ENCODE measurements around the gene NHLRC2. TPM values are rescaled to one million over a fixed set of nuclear protein-coding genes. Genes with fewer than 3 reads are reported as not detected.
"Not testable (repeated sequence)": the region's sequence is repeated elsewhere in the genome, so short reads cannot be mapped to it uniquely, and the experiment has no call there.

NHLRC2 gene
- total and polyA plus RNA-seq, 2 donors (not counting 1 experiment from before 2014, with no cell fraction given): 5.7 to 59.8 TPM

DNA sequence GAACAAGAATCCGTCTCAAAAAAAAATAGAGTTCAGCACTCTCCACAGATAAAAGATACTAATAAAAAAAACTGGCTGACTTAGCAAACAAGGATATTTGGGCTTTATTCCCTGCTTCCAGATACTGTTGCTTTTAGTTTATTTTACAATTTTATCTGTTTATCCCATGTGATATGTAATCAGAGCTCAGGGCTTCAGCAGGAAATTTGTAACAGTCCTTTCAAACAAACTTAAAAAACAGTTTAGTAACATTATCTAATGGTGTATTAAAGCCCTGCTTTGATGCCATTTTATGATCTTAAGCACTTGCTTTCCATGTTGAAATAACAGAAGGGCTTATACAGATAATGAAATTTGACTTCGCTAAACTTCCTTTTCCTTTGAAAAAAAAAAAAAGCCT is 28.7 kb upstream of the NHLRC2 start:
- H3K9me3 ChIP-seq (ENCODE audit: control extremely low read depth in 1 of 3, control insufficient read depth in 2 of 3, insufficient read depth in 1 of 3, low read length in 2 of 3): peaks cover 0 to 14% (median 8%) of the 10 kb centered on the region in 3 donors
- no peak for DNase-seq
- no peak overlapping the region for H3K4me2 ChIP-seq (replicated peaks; ENCODE audit: low read depth, low read length, poor library complexity, severe bottlenecking)
- H3K4me3 ChIP-seq (ENCODE audit: control extremely low read depth in 1 of 5, extremely low read depth in 1 of 5, insufficient read depth in 1 of 5, low read depth in 2 of 5, low read length in 4 of 5): no peak overlapping the region
- no CpG with 5 or more reads among the region's 2 CpGs for WGBS (ENCODE audit: insufficient coverage)
- no peaks in the 10 kb centered on the region for H4K20me1 ChIP-seq (ENCODE audit: control insufficient read depth, insufficient read depth, low read length, poor library complexity, severe bottlenecking)
- no peak overlapping the region for H3K9ac ChIP-seq (ENCODE audit: low read length)
- intact Hi-C loops (cut with micrococcal nuclease): no loop called here
- Mint-ChIP-seq H3K4me3 (no peak overlapping the region), H3K27me3 (peaks cover 7% of the 10 kb centered on the region), H3K9me3 (ENCODE audit: insufficient read depth) (peaks cover 2% of the 10 kb centered on the region), H3K4me1 (peaks cover 3% of the 10 kb centered on the region), H3K27ac (no peak overlapping the region)
- H3K27me3 ChIP-seq (replicated peaks in 1 of 4; ENCODE audit: control extremely low read depth in 1 of 4, control insufficient read depth in 3 of 4, insufficient read depth in 4 of 4, low read length in 3 of 4): no peaks in the 10 kb centered on the region
- no peaks in the 10 kb centered on the region for H3K4me1 ChIP-seq (ENCODE audit: control insufficient read depth in 2 of 2, insufficient read depth in 2 of 2, low read length in 2 of 2)
- H3K79me2 ChIP-seq (ENCODE audit: control insufficient read depth, insufficient read depth, low read length): no peaks in the 10 kb centered on the region
- H3K36me3 ChIP-seq (replicated peaks in 1 of 2; ENCODE audit: control extremely low read depth in 1 of 2, control insufficient read depth in 1 of 2, extremely low read depth in 1 of 2, insufficient read depth in 2 of 2, low read length in 1 of 2): no peaks in the 10 kb centered on the region
- TF ChIP-seq EZH2 (IDR thresholded peaks at IDR 0.05; ENCODE audit: borderline replicate concordance, insufficient read depth, low read depth, low read length, poor library complexity, severe bottlenecking) (no peak), CTCF (IDR thresholded peaks at IDR 0.05) (no peak)
- ChIA-PET CTCF (no interaction called here), POLR2A (no interaction called here)
- no peak overlapping the region for H3K27ac ChIP-seq (ENCODE audit: low read length in 2 of 2)
- ATAC-seq (ENCODE audit: low read depth): no peak
- H2AFZ ChIP-seq (ENCODE audit: insufficient read depth, low read depth, low read length, poor library complexity, severe bottlenecking): no peak overlapping the region

- peak overlapping the region in 1 of 2 donors; percentile 50 for H3K27ac ChIP-seq (ENCODE audit: low read length in 2 of 2)
- H3K9ac ChIP-seq (ENCODE audit: low read length); H3K4me3 Mint-ChIP-seq; H3K4me2 ChIP-seq (replicated peaks; ENCODE audit: low read depth, low read length, poor library complexity, severe bottlenecking); H3K4me3 ChIP-seq (ENCODE audit: control extremely low read depth in 1 of 5, extremely low read depth in 1 of 5, insufficient read depth in 1 of 5, low read depth in 2 of 5, low read length in 4 of 5); H3K27ac Mint-ChIP-seq; H4K20me1 ChIP-seq (ENCODE audit: control insufficient read depth, insufficient read depth, low read length, poor library complexity, severe bottlenecking); H3K27me3 ChIP-seq (replicated peaks in 1 of 4; ENCODE audit: control extremely low read depth in 1 of 4, control insufficient read depth in 3 of 4, insufficient read depth in 4 of 4, low read length in 3 of 4); H3K4me1 ChIP-seq (ENCODE audit: control insufficient read depth in 2 of 2, insufficient read depth in 2 of 2, low read length in 2 of 2); POLR2A ChIA-PET; H3K27me3 Mint-ChIP-seq; H3K4me1 Mint-ChIP-seq; H2AFZ ChIP-seq (ENCODE audit: insufficient read depth, low read depth, low read length, poor library complexity, severe bottlenecking); H3K36me3 ChIP-seq (replicated peaks in 1 of 2; ENCODE audit: control extremely low read depth in 1 of 2, control insufficient read depth in 1 of 2, extremely low read depth in 1 of 2, insufficient read depth in 2 of 2, low read length in 1 of 2); intact Hi-C loops (cut with micrococcal nuclease); ATAC-seq (ENCODE audit: low read depth); H3K9me3 Mint-ChIP-seq (ENCODE audit: insufficient read depth); H3K79me2 ChIP-seq (ENCODE audit: control insufficient read depth, insufficient read depth, low read length); CTCF ChIA-PET: not testable (repeated sequence)
- peaks cover 0 to 14% (median 8%) of the 10 kb centered on the region in 3 donors for H3K9me3 ChIP-seq (ENCODE audit: control extremely low read depth in 1 of 3, control insufficient read depth in 2 of 3, insufficient read depth in 1 of 3, low read length in 2 of 3)
- peak; percentile 15 for DNase-seq
- WGBS (ENCODE audit: insufficient coverage): 41% methylated on average over 8 of the region's 10 CpGs
Measured at GRCh38 chr10:113828567-113828966, 25.9 kb upstream of the NHLRC2 start.

Measured in B cell (primary cell).